Bronchial epithelial cell (primary cell): ENCODE data around the gene XKR7. TPM values are rescaled to one million over a fixed set of nuclear protein-coding genes. Genes with fewer than 3 reads are reported as not detected.
"Not testable (repeated sequence)": the region's sequence is repeated elsewhere in the genome, so short reads cannot be mapped to it uniquely, and the experiment has no call there.

Experiments used
- DNase-seq: peaks from one replicate; pipeline ENCODE4 v3.0.0-alpha.2; 2010; ENCODE audit warnings: low read depth
- FAIRE-seq: peaks from 2 replicates; lab custom pipeline; 2011; peaks lifted over from hg19 to GRCh38; lab: Jason Lieb, UNC
- H3K27me3 ChIP-seq: 2 replicates; pipeline ENCODE4 v1.5.1; 2011; ENCODE audit warnings: low read length; ENCODE audit not compliant: control insufficient read depth, insufficient read depth
- H3K36me3 ChIP-seq: 2 replicates; pipeline ENCODE4 v1.5.1; 2011; ENCODE audit warnings: low read length; ENCODE audit not compliant: control insufficient read depth, insufficient read depth
- H3K4me3 ChIP-seq: 2 replicates; pipeline ENCODE4 v1.5.1; 2011; ENCODE audit warnings: mild to moderate bottlenecking, low read depth, low read length, control low read depth
- CTCF ChIP-seq: IDR thresholded peaks from 2 replicates; pipeline ENCODE4 v1.5.1; 2011; ENCODE audit warnings: mild to moderate bottlenecking, moderate library complexity, low read length, control low read depth, inconsistent platforms; ENCODE audit not compliant: insufficient read depth, severe bottlenecking
- total RNA-seq: library from RNA; depleted of rRNA; stranded (reverse); fragments of >200 nt; gene quantifications from 2 replicates; pipeline ENCODE4 v1.2.1, GENCODE V29; 2014

XKR7 gene
- not detected in 2 replicates for total RNA-seq

- TF ChIP-seq CTCF, result no peak
- peaks cover 6% of the 10 kb centered on the region for H3K27me3 ChIP-seq
- DNase-seq, result no peak
- no peaks in the 10 kb centered on the region for H3K36me3 ChIP-seq
- FAIRE-seq, result no peak
- H3K4me3 ChIP-seq, result no peak within 1 kb of the TSS
Observed at GRCh38 chr20:31967830-31968249, at the start of gene XKR7. Gene XKR7 (plus strand): TSS chr20:31968151. CDS start chr20:31968176, 25 bp downstream.

- no peak overlapping the region for H3K4me3 ChIP-seq
- no peaks in the 10 kb centered on the region for H3K27me3 ChIP-seq
- H3K36me3 ChIP-seq, result no peaks in the 10 kb centered on the region
- no peak for TF ChIP-seq CTCF
- peak; percentile 62 for DNase-seq
- FAIRE-seq, result no peak
Observed at GRCh38 chr20:31918466-31919105, 49.4 kb upstream of the XKR7 start.

GRCh38 chr20:31919410-31920155 lies 48.4 kb upstream of the XKR7 start:
- H3K27me3 ChIP-seq, result no peaks in the 10 kb centered on the region
- no peak overlapping the region for H3K4me3 ChIP-seq
- H3K36me3 ChIP-seq, result no peaks in the 10 kb centered on the region
- TF ChIP-seq CTCF, result no peak
- DNase-seq (no peak), FAIRE-seq (no peak)

GRCh38 chr20:31920275-31920855 lies 47.6 kb upstream of the XKR7 start:
- DNase-seq (no peak), FAIRE-seq (no peak)
- TF ChIP-seq CTCF, result no peak
- Histone ChIP-seq H3K36me3 (no peaks in the 10 kb centered on the region), H3K4me3 (no peak overlapping the region), H3K27me3 (no peaks in the 10 kb centered on the region)

GRCh38 chr20:31921480-31921879 lies 46.5 kb upstream of the XKR7 start:
- H3K4me3 ChIP-seq, H3K27me3 ChIP-seq, DNase-seq, FAIRE-seq, H3K36me3 ChIP-seq: not testable (repeated sequence)

GRCh38 chr20:31922181-31922580 lies 45.8 kb upstream of the XKR7 start:
- FAIRE-seq (no peak), DNase-seq (no peak)
- no peak for TF ChIP-seq CTCF
- Histone ChIP-seq H3K4me3 (no peak overlapping the region), H3K27me3 (no peaks in the 10 kb centered on the region), H3K36me3 (no peaks in the 10 kb centered on the region)
